NB4 (cell line): ENCODE measurements around the gene SOCS1.

Experiments
- CTCF ChIP-seq: IDR thresholded peaks from one replicate; pipeline ENCODE4 v1.5.1; 2012; ENCODE audit warnings: low read depth, low read length
- POLR2A ChIP-seq: IDR thresholded peaks from 2 replicates; pipeline ENCODE4 v1.6.1; 2011; ENCODE audit warnings: mild to moderate bottlenecking; ENCODE audit not compliant: insufficient read length; ENCODE audit errors: extremely low read depth

- no peak for TF ChIP-seq CTCF
- TF ChIP-seq POLR2A: no peak
These were observed 45.9 kb upstream of the SOCS1 start for GRCh38 chr16:11301645-11302501.
